ENCODE measurements around the gene HSPA12B. TPM values are rescaled to one million over a fixed set of nuclear protein-coding genes. Genes with fewer than 3 reads are reported as not detected.
A peak's percentile ranks its signal among the peaks of the same experiment; 100 is the strongest.

Gene HSPA12B
- total and polyA plus RNA-seq, 9 of the 15 experiments (the other 6 are each of a cell fraction or from before 2014, with no cell fraction given): 0.03 to 0.07 TPM; not detected in 7

- no TSS peak for BruUV-seq (replicated peaks)
Measured at GRCh38 chr20:3760655-3761348, 28.3 kb downstream of the HSPA12B start.

More at GRCh38 chr20:3760655-3761348, 28.3 kb downstream of the HSPA12B start:
- in situ Hi-C loops (cut with MboI): no loop called here
- H3K9me3 ChIP-seq (replicated peaks; ENCODE audit: control insufficient read depth, insufficient read depth, low read depth, low read length): no peaks in the 10 kb centered on the region
- POLR2A ChIA-PET: interaction anchor here (0.6 kb wide), 1 partner anchor 27 kb away, joined by 3 read pairs; no protein-coding TSS in a partner anchor
- H3K4me3 ChIP-seq: no peak overlapping the region
- H3K4me1 ChIP-seq (replicated peaks in 1 of 2; ENCODE audit: control insufficient read depth in 2 of 2, insufficient read depth in 2 of 2, low read length in 2 of 2): peaks cover 0 to 20% of the 10 kb centered on the region in 2 experiments; a peak in 3 of 5 replicates
- H3K79me2 ChIP-seq (ENCODE audit: control insufficient read depth, insufficient read depth, low read length): peaks cover 10% of the 10 kb centered on the region
- H3K9me1 ChIP-seq (ENCODE audit: control insufficient read depth, insufficient read depth, low read length): no peaks in the 10 kb centered on the region
- 84% methylated on average over 7 of the region's 10 CpGs for WGBS (ENCODE audit: insufficient coverage, low coverage, missing lambda C conversion rate)
- no peaks in the 10 kb centered on the region for H4K20me1 ChIP-seq (replicated peaks; ENCODE audit: control insufficient read depth, insufficient read depth, low read length)
- FAIRE-seq (no peak), ATAC-seq (no peak), DNase-seq (ENCODE audit: extremely low read depth in 1 of 4, low spot score in 3 of 4) (no peak)
- intact Hi-C loops (cut with micrococcal nuclease): no loop called here
- no peak overlapping the region for H2AFZ ChIP-seq (ENCODE audit: low read depth, low read length)
- no peak overlapping the region for H3K27ac ChIP-seq (ENCODE audit: extremely low read depth, low read depth, low read length)
- TF ChIP-seq SFPQ (IDR thresholded peaks at IDR 0.05; ENCODE audit: low read depth, low read length): no peak
- no peak for TF ChIP-seq RBM15 (IDR thresholded peaks at IDR 0.05; ENCODE audit: insufficient read depth, low read length)
- no peaks in the 10 kb centered on the region for H3K27me3 ChIP-seq (ENCODE audit: control insufficient read depth in 2 of 2, insufficient read depth in 2 of 2, low read length in 2 of 2)
- peaks cover 52% of the 10 kb centered on the region; the same call in 2 of the 3 replicates for H3K36me3 ChIP-seq (ENCODE audit: control insufficient read depth, insufficient read depth, low read length)
- no peak overlapping the region for H3K4me2 ChIP-seq (ENCODE audit: insufficient read depth, low read length)
- peak overlapping the region in 1 of 2 experiments; percentile 45; a peak in 1 of 4 replicates for H3K9ac ChIP-seq (ENCODE audit: insufficient read depth in 1 of 2, low read depth in 2 of 2, low read length in 2 of 2)
- CTCF ChIA-PET (ENCODE audit: low intra/inter-chr PET ratio): no interaction called here

All from K562 (cell line).